Measurements from ENCODE around the gene ZP2. TPM values are rescaled to one million over a fixed set of nuclear protein-coding genes. Genes with fewer than 3 reads are reported as not detected.
A peak's percentile ranks its signal among the peaks of the same experiment; 100 is the strongest.
"Not testable (repeated sequence)": the region's sequence is repeated elsewhere in the genome, so short reads cannot be mapped to it uniquely, and the experiment has no call there.

The ZP2 gene
- total RNA-seq, 1 experiment from 2014 or later = not detected

DNA sequence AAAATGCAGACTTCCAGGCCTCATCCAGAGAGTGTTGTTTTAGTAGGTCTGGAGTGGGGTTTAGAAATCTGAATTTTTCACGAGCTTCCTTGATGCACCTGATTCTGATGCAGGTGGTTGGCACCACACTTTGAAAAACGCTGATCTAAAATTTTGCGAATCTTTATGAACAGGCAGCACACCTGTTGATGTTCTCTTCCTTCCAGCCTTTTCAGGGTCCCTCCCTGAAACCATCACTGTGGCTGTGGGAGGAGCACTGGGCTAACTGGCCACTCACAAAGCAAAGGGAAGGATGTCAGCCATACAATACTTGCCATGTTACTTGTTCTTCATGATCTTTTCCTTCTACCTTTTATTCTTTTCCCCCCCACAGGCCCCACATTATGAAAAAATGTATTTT, 38.7 kb downstream of the ZP2 start:
- DNase-seq (ENCODE audit: low read depth) = no peak

GRCh38 chr16:21170116-21170515, 41.3 kb downstream of the ZP2 start:
- DNase-seq (ENCODE audit: low read depth) = not testable (repeated sequence)

DNA sequence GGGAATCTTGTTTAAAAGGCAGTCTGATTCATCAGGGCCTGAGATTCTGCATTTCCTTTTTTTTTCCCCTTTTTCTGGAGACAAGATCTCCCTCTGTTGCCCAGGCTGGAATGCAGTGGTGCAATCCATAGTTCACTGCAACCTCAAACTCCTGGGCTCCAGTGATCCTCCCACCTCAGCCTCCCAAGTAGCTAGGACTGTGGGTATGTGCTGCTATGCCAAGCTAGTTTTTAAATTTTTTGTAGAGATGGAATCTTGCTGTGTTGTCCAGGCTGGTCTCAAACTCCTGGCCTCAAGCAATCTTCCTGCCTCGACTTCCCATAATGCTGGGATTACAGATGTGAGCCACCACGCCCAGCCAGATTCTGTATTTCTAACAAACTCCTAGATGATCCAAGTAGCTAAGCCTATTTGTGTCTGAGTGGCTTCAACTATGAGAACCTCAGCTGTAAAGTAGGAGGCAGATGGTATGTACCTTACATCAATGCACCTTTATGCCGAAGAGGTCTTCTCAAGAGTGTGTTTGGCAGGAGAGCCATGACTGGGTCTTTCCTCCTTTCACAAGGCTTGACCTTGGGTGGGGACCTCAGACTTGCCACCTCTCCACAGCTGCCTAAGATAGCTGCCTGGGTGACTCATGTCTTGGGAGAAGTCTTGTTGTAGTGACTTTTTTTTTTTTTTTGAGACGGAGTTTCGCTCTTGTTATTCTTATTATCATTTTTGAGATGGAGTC, 42.0 kb downstream of the ZP2 start:
- peak; percentile 62 for DNase-seq (ENCODE audit: low read depth)

DNA sequence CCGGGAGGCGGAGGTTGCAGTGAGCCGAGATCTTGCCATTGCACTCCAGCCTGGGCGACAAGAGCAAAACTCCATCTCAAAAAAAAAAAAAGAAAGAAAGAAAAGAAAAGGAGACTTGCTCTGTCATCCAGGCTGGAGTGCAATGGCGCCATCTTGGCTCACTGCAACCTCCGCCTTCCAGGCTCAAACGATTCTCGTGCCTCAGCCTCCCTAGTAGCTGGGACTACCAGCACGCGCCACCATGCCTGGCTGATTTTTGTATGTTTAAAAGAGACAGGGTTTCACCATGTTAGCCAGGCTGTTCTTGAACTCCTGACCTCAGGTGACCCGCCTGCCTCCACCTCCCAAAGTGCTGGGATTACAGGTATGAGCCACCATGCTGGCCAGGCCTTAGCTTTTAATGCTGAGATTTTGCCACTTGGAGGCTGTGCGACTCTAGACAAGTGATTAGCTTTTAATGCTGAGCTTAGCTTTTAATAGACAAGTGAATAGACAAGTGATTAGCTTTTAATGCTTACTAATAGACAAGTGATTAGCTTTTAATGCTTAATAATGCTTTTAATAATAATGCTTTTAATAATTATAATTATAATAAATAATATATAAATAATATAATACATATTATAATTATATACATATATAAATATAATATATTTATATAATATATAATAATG, 43.3 kb downstream of the ZP2 start:
- DNase-seq (ENCODE audit: low read depth) = no peak

GRCh38 chr16:21167360-21167759, 44.0 kb downstream of the ZP2 start:
- peak; percentile 98 for DNase-seq (ENCODE audit: low read depth)

DNA sequence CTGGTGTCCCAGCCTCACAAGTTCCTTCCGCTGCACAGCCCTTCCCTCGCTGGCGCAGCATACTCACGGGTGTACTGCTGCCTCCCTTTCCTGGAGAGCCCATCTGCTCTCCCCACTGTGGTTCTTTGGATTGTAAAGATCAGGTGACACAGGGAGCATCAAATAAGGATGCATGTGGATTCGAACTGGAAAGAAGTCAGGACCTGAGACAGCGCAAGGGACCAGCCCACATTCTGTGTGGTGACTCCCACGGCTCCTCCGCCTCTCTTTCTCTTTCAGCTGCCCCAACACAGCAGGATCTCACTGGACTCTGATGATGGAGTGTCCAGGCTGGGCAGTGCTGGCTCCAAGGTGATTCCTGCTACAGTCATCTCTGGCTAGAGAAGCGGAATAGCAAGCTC, 44.8 kb downstream of the ZP2 start:
- DNase-seq (ENCODE audit: low read depth) = peak; percentile 76

GRCh38 chr16:21164521-21165168, 46.7 kb downstream of the ZP2 start:
- no peak for DNase-seq (ENCODE audit: low read depth)

GRCh38 chr16:21163576-21163975, 47.8 kb downstream of the ZP2 start:
- DNase-seq (ENCODE audit: low read depth) = peak; percentile 25

DNA sequence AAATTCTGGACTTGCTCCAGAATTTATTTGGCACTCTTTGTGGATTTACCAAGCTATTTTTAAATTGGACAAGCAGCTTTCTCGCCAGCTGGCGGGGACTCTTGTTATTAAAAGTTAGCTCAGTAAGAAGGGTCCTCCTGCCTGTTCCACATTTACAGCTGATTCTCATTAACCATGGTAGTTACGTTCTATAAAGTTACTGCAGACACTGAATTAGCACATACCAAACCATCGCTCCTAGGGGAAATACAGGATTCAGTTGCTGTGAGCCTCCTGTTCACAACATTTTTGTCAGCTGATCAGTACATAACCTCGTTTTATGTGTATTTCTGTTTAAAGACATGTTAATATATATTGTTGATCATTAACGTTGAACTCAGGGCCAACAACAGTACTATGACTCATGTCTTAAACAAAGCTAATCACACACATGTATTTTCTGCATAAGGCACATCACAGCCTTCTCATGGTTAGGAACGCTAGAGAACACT, 48.7 kb downstream of the ZP2 start:
- DNase-seq (ENCODE audit: low read depth) = no peak

DNA sequence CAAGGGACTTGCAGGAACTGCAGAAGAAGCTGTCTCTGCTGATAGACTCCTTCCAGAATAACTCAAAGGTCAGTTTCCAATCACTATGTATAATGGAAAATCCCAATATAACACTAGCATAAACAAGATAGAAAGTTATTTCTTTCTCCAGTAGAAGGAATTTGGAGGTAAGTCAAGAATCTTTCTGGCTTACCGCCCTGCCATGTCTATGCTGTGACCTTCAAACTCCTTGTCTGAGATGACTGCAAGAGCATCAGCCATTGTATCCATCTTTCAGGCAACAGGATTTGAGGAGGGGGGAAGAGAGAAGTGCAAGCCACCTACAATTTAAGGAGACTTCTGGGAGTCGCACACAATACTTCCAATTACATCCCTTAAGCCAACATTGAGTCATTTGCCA, 50.2 kb downstream of the ZP2 start:
- DNase-seq (ENCODE audit: low read depth) = peak; percentile 26

GRCh38 chr16:21160276-21160675, 51.1 kb downstream of the ZP2 start:
- no peak for DNase-seq (ENCODE audit: low read depth)

GRCh38 chr16:21159281-21159951, 52.0 kb downstream of the ZP2 start:
- no peak for DNase-seq (ENCODE audit: low read depth)

DNA sequence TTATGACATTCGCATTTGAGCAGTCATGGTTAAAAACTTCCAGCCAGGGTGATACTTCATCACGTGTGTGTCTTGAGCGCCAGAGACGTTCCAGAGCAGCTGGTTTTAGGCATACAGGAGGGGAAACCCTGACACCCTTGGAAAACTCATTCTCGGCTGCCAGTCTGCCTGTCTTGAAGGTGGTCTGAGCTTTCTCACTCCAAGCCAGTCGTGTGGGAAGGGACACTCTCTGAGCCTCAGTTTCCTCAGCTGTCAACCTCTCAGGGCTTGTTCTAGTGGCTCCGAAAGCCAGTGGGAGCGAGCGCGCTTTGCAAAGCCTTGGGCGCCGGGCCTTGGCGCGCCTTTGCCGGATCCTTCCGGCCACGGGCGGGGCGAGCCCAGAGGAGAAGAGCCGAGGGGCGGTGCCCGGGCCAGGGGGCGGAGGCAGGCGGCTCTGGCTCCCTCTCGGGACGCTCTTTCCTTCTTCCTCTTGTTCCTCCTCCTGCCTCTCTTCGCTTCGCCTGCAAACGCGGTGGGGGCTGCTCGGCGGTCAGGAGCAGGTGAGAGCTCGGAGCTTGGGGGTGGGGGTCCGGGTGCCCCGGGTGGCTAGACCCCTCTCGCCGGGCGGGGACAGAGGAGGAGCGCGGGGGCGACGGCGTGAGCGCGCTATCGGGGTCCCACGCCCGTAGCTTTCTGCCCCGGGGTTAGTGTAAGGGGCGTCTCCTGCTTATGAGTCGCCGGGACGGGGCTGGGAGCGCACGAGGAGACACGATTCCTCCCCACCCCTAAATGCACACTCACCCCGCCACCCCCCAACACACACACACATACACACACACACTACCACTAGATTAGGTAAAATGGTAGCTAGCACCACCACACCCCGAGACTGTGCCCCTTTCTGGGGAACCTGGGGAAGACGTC, 52.9 kb downstream of the ZP2 start, which contains the start of gene LDAF1:
TSS of gene LDAF1 (plus strand) at position 467 of the 903 bp plus-strand sequence. CDS start 2,509 bp downstream, outside the sequence.
- DNase-seq (ENCODE audit: low read depth) = peak; percentile 79

GRCh38 chr16:21157632-21158031, 53.7 kb downstream of the ZP2 start:
- DNase-seq (ENCODE audit: low read depth) = no peak

DNA sequence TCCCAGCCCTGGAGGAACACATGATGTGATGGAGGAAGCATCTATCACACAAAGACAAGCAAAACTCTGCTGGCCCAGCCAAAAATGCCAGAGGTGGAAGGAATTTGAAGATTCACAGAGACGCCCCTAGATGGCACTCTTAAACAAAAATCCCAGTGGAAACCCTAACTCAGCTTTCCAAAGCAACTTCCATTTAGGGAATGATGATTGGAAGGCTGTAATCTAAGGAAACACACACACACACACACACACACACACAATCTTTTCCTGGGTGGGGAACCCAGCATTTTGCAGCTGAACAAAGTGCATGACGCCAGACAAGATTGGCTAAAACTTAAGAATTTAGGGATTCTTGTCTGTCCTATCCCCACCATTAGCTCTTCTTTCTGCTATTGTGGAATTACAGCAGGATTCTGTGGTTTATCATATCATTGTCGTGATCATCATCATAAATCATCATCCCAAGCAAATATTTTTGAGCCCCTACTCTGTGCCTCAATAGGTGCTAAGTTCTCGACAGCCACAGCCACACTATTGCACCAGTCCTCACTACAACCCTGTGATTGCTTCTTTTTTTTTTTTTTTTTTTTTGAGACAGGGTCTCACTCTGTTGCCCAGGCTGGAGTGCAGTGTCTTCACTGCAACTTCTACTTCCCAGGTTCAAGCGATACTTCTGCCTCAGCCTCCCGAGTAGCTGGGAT, 54.5 kb downstream of the ZP2 start:
- DNase-seq (ENCODE audit: low read depth) = peak; percentile 70

DNA sequence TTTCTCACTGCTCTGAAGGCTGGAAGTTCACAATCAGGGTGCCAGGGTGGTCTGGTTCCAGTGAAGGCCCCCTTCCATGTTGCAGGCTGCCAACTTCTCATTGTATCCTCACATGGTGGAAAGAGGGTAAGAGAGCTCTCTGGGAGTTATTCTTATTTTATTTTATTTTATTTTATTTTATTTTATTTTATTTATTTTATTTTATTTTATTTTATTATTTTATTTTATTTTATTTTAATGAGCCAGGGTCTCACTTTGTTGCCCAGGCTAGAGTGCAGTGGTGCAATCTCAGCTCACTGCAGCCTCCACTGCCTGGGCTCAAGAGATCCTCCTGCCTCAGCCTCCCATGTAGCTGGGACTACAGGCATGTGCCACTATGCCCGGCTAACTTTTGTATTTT, 55.4 kb downstream of the ZP2 start:
- DNase-seq (ENCODE audit: low read depth) = not testable (repeated sequence)

- not testable (repeated sequence) for DNase-seq (ENCODE audit: low read depth)
Measured at GRCh38 chr16:21153124-21153729, 58.1 kb downstream of the ZP2 start.

GRCh38 chr16:21152160-21153030, 59.0 kb downstream of the ZP2 start:
- DNase-seq (ENCODE audit: low read depth) = not testable (repeated sequence)
